ENCODE results near the gene DHRS11.

DNA sequence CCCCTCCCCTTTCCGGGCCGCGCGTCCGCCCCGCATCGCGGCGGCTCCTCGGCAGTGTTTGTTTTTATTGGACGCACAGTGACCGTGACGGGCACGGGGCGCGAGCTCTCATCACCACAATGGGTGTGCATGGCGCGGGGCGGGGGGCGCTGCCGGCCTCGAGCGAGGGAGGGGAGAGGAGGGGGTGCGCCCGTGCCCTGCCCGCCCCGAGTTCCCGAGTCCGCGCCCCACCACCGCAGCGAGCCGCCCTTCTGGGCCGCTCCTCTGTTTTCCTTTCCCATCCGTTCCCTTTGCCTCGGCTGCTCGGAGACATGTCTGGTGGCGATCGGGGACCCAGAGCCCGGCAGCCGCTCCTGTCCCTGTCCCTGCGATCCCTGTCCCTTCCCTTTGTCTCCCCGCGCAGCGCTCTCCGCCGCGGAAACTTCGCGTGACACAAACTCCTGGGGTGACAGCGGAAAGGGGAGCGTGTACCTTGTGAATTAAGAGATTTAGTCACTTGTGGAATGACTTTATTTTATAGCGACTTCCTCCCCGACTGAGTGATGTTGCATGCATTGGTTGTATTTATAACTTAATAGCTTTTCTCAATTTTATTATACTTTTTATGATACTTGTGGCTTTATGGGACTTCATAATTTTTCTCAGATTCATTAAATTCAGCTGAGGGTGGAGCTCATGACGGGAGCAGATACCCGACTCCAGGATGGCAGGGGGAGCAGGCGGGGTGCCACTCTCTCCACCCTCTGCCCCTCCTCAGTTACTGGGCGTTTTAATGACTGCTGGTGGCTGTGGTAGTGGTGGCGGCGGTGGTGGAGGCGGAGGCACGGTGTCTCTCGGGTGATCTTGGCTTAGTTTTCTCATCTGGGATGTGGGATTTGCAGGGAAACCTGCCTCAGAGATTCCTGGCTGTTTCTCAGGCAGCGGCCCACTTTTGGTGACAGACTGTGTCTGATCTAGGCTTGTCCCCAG lies 50.5 kb downstream of the DHRS11 start:
- TF ChIP-seq ESRRA (CRISPR knock-in tag; IDR thresholded peaks at IDR 0.05; ENCODE audit: borderline replicate concordance) (no peak), TEAD4 (CRISPR knock-in tag; IDR thresholded peaks at IDR 0.05) (no peak)
- TF ChIP-seq, protein P1, sequence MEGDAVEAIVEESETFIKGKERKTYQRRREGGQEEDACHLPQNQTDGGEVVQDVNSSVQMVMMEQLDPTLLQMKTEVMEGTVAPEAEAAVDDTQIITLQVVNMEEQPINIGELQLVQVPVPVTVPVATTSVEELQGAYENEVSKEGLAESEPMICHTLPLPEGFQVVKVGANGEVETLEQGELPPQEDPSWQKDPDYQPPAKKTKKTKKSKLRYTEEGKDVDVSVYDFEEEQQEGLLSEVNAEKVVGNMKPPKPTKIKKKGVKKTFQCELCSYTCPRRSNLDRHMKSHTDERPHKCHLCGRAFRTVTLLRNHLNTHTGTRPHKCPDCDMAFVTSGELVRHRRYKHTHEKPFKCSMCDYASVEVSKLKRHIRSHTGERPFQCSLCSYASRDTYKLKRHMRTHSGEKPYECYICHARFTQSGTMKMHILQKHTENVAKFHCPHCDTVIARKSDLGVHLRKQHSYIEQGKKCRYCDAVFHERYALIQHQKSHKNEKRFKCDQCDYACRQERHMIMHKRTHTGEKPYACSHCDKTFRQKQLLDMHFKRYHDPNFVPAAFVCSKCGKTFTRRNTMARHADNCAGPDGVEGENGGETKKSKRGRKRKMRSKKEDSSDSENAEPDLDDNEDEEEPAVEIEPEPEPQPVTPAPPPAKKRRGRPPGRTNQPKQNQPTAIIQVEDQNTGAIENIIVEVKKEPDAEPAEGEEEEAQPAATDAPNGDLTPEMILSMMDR (IDR thresholded peaks at IDR 0.05) = no peak
- TF ChIP-seq, protein P2, sequence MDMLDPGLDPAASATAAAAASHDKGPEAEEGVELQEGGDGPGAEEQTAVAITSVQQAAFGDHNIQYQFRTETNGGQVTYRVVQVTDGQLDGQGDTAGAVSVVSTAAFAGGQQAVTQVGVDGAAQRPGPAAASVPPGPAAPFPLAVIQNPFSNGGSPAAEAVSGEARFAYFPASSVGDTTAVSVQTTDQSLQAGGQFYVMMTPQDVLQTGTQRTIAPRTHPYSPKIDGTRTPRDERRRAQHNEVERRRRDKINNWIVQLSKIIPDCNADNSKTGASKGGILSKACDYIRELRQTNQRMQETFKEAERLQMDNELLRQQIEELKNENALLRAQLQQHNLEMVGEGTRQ (CRISPR knock-in tag; IDR thresholded peaks at IDR 0.05) = no peak
- TF ChIP-seq, protein P3, sequence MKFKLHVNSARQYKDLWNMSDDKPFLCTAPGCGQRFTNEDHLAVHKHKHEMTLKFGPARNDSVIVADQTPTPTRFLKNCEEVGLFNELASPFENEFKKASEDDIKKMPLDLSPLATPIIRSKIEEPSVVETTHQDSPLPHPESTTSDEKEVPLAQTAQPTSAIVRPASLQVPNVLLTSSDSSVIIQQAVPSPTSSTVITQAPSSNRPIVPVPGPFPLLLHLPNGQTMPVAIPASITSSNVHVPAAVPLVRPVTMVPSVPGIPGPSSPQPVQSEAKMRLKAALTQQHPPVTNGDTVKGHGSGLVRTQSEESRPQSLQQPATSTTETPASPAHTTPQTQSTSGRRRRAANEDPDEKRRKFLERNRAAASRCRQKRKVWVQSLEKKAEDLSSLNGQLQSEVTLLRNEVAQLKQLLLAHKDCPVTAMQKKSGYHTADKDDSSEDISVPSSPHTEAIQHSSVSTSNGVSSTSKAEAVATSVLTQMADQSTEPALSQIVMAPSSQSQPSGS (CRISPR knock-in tag; IDR thresholded peaks at IDR 0.05; ENCODE audit: borderline replicate concordance, low read depth) = no peak

Data from WTC11 (cell line).